Pancreas (tissue), 10 donors: ENCODE measurements around the gene LRMDA. TPM values are rescaled to one million over a fixed set of nuclear protein-coding genes. Genes with fewer than 3 reads are reported as not detected.

Experiments used
- ATAC-seq, 4 donors: fragments of 200-7000 bp; cut with Tn5 transposase; one replicate each; pipeline versions ENCODE4 v1.8.0 to v1.9.1; 2020; ENCODE audit warnings: mild to moderate bottlenecking in 4 of 4, moderate library complexity in 4 of 4
- DNase-seq, 6 donors: peaks; one replicate each; pipeline ENCODE4 v3.0.0-alpha.2; 2020
- FAIRE-seq: peaks from 2 replicates; lab custom pipeline; 2012; peaks lifted over from hg19 to GRCh38; lab: Jason Lieb, UNC
- H3K27ac ChIP-seq, 4 donors: fragments of 200-600 bp; sonication (generic); 1 replicate in 3 of 4; 2 replicates in 1 of 4; pipeline versions ENCODE4 v1.5.0 to v1.8.0; 2020
- H3K27me3 ChIP-seq, 4 donors: fragments of 200-600 bp; one replicate each; pipeline ENCODE4 v1.8.0; 2021
- H3K36me3 ChIP-seq, 3 donors: fragments of 200-600 bp; sonication (generic) in 1 of 3; one replicate each; pipeline versions ENCODE4 v1.5.0 to v1.8.0; 2020 to 2021
- H3K4me1 ChIP-seq, 3 donors: fragments of 200-600 bp; one replicate each; pipeline ENCODE4 v1.8.0; 2021
- H3K4me3 ChIP-seq, 4 donors: fragments of 200-600 bp; sonication (generic) in 2 of 4; one replicate each; pipeline versions ENCODE4 v1.5.0 to v1.8.0; 2020 to 2021
- H3K9me3 ChIP-seq, 4 donors: fragments of 200-600 bp; one replicate each; pipeline ENCODE4 v1.8.0; 2021
- CTCF ChIP-seq, 4 donors: fragments of 200-600 bp; sonication (generic) in 3 of 4; IDR thresholded peaks; one replicate each; pipeline versions ENCODE4 v1.5.0 to v1.8.0; 2021; ENCODE audit warnings: antibody characterized with exemption in 4 of 4
- WGBS, 2 donors: extraction: QIAGEN DNeasy Blood & Tissue Kit; methylation state at CpG; one replicate each; pipeline ENCODE4 v1.1.7; 2013; 5-methylcytosine and 5-hydroxymethylcytosine counted together
- intact Hi-C, 3 donors: fragments of 100-400 bp; cut with DNase I; formaldehyde crosslinking; loops; one replicate each; pipeline versions ENCODE4 v1.11.1 to v1.14.2; 2022
- polyA plus RNA-seq, 2 donors: library from polyadenylated mRNA; stranded (reverse); fragments of 200-250 nt; gene quantifications; one replicate each; pipeline ENCODE4 v1.2.3, GENCODE V29; 2013
- total RNA-seq, 6 donors: library from RNA; stranded (reverse); fragmentation: NEBNext Ultra II Directional in 4 of 6; extraction: Animal tissue kit (Norgen Biotek cat#: 25700) in 4 of 6; gene quantifications; one replicate each; pipeline versions ENCODE4 v1.2.1 to v1.2.4, GENCODE V29; 2021 to 2023
- donor health status: healthy with polysubstance abuse.
- donor health status: DM: no; HTN: no; CAD: no; lungs with moderate emphysema.
- donor health status: DM: no; HTN: no; CAD: no.
- donor health status: control.
- donor health status: control.
- donor health status: Bipolar disorder and iron deficiency.
- donor health status: DM: yes; HTN: yes; CAD: no.
- donor health status: DM: no; HTN: no; CAD: no.
- donor health status: DM: no; HTN: no; CAD: no.
- donor health status: DM: yes; HTN: yes; CAD: no.

The LRMDA gene
- total and polyA plus RNA-seq, 8 donors, result 4.6 to 21.2 (median 13.4) TPM

GRCh38 chr10:75498884-75499350, 67.5 kb downstream of the LRMDA start:
- intact Hi-C loops, result no loop called here
- ATAC-seq (no peak), FAIRE-seq (no peak), DNase-seq (no peak)
- no peaks in the 10 kb centered on the region for H3K9me3 ChIP-seq
- H3K36me3 ChIP-seq, result no peaks in the 10 kb centered on the region
- H3K4me1 ChIP-seq, result no peaks in the 10 kb centered on the region
- no peak for TF ChIP-seq CTCF (IDR thresholded peaks at IDR 0.05)
- no peaks in the 10 kb centered on the region for H3K27me3 ChIP-seq
- WGBS, 2 donors, result 81 to 84% methylated on average over 5 of the region's 5 CpGs
- no peak overlapping the region for H3K27ac ChIP-seq
- H3K4me3 ChIP-seq, result no peak overlapping the region

GRCh38 chr10:75499556-75500160, 68.2 kb downstream of the LRMDA start:
- Histone ChIP-seq H3K4me3 (no peak overlapping the region), H3K9me3 (no peaks in the 10 kb centered on the region), H3K27ac (no peak overlapping the region), H3K4me1 (no peaks in the 10 kb centered on the region), H3K36me3 (no peaks in the 10 kb centered on the region), H3K27me3 (no peaks in the 10 kb centered on the region)
- no peak for TF ChIP-seq CTCF (IDR thresholded peaks at IDR 0.05)
- ATAC-seq, result no peak
- no peak for DNase-seq
- no peak for FAIRE-seq
- 78 to 81% methylated on average over 4 of the region's 4 CpGs for WGBS, 2 donors
- intact Hi-C loops, result no loop called here

GRCh38 chr10:75502389-75502788, 71.0 kb downstream of the LRMDA start:
- no peak for DNase-seq
- Histone ChIP-seq H3K4me1 (peaks cover 0 to 2% (median 0%) of the 10 kb centered on the region in 3 donors), H3K36me3 (no peaks in the 10 kb centered on the region), H3K27me3 (no peaks in the 10 kb centered on the region), H3K27ac (no peak overlapping the region), H3K4me3 (no peak overlapping the region), H3K9me3 (no peaks in the 10 kb centered on the region)
- no peak for FAIRE-seq
- WGBS, 2 donors, result 89 to 92% methylated on average over 3 of the region's 3 CpGs
- ATAC-seq, result no peak
- intact Hi-C loops, result no loop called here
- TF ChIP-seq CTCF (IDR thresholded peaks at IDR 0.05), result no peak

- Histone ChIP-seq H3K9me3 (no peaks in the 10 kb centered on the region), H3K36me3 (no peaks in the 10 kb centered on the region), H3K27me3 (no peaks in the 10 kb centered on the region), H3K27ac (no peak overlapping the region), H3K4me3 (no peak overlapping the region), H3K4me1 (peaks cover 0 to 5% (median 0%) of the 10 kb centered on the region in 3 donors)
- no peak for DNase-seq
- intact Hi-C loops, result no loop called here
- FAIRE-seq, result no peak
- no peak for ATAC-seq
- TF ChIP-seq CTCF (IDR thresholded peaks at IDR 0.05), result no peak
These were observed 71.4 kb downstream of the LRMDA start for GRCh38 chr10:75502838-75503237.

GRCh38 chr10:75505293-75505692, 73.9 kb downstream of the LRMDA start:
- Histone ChIP-seq H3K36me3 (no peaks in the 10 kb centered on the region), H3K9me3 (no peaks in the 10 kb centered on the region), H3K4me1 (peaks cover 4 to 20% (median 11%) of the 10 kb centered on the region in 3 donors), H3K27me3 (no peaks in the 10 kb centered on the region), H3K4me3 (no peak overlapping the region), H3K27ac (no peak overlapping the region)
- FAIRE-seq, result no peak
- ATAC-seq, result no peak
- 60 to 64% methylated on average over 1 of the region's 1 CpG for WGBS, 2 donors
- intact Hi-C loops, result no loop called here
- TF ChIP-seq CTCF (IDR thresholded peaks at IDR 0.05), result no peak
- DNase-seq, result no peak
